ENCODE results near the gene GDPD2.

GRCh38 chrX:70477734-70478075 lies 54.6 kb downstream of the GDPD2 start:
- TF ChIP-seq NFIC (IDR thresholded peaks at IDR 0.05) (no peak), YY1 (IDR thresholded peaks at IDR 0.05; ENCODE audit: low read depth) (no peak), TAF1 (IDR thresholded peaks at IDR 0.05; ENCODE audit: low read depth) (no peak), CEBPB (IDR thresholded peaks at IDR 0.05) (no peak), REST (IDR thresholded peaks at IDR 0.05; ENCODE audit: low read depth) (no peak), RAD21 (IDR thresholded peaks at IDR 0.05; ENCODE audit: low read depth) (no peak), TCF12 (IDR thresholded peaks at IDR 0.05; ENCODE audit: low read depth) (no peak), EGR1 (IDR thresholded peaks at IDR 0.05) (no peak), EP300 (IDR thresholded peaks at IDR 0.05; ENCODE audit: borderline replicate concordance) (no peak)
- TF ChIP-seq, protein P1, sequence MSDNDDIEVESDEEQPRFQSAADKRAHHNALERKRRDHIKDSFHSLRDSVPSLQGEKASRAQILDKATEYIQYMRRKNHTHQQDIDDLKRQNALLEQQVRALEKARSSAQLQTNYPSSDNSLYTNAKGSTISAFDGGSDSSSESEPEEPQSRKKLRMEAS (IDR thresholded peaks at IDR 0.05): no peak

All from Ishikawa (cell line).